Stimulated activated naive CD8-positive, alpha-beta T cell treated with anti-CD3 and anti-CD28 coated beads, Interleukin-15, Interleukin-2, amounts not matched to agents 100 U/mL and 50 U/mL, for 24 hours (primary cell): ENCODE results near the gene SPOCK3.
"Not testable (repeated sequence)": the region's sequence is repeated elsewhere in the genome, so short reads cannot be mapped to it uniquely, and the experiment has no call there.

ENCODE experiments used
- ATAC-seq: fragments of 150-1000 bp; cut with Tn5 transposase; one replicate; pipeline ENCODE4 v1.10.0; 2021
- DNase-seq: peaks from one replicate; pipeline ENCODE4 v3.0.0; 2021

Gene SPOCK3

DNA sequence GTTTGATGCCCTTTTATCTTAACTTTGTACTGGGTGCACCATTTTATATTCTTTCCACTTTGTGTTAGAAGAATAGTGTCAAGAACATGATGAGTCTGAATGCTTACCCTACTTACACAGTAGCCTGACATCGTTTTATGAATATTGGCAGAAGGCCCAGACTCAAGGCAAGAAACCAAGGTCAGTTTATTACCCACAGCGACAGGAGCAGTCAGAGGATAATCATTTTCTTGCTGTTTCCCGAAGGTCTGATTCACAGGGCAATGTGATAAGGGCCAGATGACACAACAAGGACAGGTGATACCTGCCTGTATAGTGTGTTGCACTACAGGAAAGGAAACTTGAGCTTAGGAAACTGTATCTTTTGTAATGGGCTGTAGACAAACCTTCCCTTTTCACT lies 417.4 kb downstream of the SPOCK3 start:
- DNase-seq (no peak), ATAC-seq (no peak)

DNA sequence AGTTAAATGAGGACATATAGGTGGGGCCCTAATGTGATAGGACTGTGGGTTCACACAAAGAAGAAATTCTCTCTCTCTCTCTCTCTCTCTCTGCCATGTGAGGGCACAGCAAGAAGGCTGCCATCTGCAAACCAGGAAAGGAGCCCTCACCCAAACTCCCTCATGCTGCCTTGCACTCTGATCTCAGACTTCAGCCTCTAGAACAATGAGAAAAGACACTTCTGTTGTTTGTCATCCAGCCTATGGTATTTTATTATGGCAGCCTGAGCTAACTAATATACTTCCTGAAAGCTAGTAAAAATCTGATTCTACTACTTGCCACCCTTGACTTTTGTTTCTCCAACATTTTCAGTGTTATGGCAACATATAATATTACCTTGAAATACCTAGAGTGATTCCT lies 425.9 kb downstream of the SPOCK3 start:
- ATAC-seq = no peak
- no peak for DNase-seq

DNA sequence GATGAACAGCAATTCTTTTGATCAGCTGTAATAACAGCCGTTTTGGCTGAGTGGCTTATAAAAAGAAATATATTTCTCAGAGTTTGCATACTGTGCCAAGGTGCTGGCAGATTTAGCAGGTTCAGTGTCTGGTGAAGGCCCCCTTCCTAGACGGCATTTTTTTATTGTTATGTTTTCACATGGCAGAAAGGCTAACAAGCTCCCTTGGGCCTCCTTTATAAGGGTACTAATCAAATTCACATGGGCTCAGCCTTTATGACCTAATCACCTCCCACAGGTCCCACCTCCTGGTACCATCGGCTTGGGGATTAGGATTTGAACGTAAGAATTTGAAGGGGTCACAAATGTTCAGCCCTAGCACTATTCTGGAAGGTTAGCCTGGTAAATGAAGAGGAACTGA lies 431.9 kb downstream of the SPOCK3 start:
- DNase-seq (no peak), ATAC-seq (no peak)

DNA sequence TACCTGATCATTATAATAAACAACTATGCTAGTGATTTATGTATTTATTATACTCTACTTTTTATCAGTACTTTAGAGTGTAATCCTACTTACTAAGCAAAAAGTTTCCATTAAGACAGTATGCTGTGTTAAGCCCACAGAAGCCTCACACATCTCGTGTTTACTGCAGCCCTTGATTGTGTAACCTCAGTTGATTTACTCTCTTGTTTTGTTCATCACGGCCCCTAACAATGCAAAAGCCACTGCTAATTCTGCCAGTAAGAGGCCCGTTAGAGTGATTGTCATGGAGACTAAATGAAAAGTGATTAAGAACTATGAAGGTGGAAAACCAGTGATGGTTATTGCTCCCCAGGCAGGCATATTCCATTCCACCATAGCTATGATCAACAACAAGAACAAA lies 436.2 kb downstream of the SPOCK3 start:
- DNase-seq (no peak), ATAC-seq (no peak)

DNA sequence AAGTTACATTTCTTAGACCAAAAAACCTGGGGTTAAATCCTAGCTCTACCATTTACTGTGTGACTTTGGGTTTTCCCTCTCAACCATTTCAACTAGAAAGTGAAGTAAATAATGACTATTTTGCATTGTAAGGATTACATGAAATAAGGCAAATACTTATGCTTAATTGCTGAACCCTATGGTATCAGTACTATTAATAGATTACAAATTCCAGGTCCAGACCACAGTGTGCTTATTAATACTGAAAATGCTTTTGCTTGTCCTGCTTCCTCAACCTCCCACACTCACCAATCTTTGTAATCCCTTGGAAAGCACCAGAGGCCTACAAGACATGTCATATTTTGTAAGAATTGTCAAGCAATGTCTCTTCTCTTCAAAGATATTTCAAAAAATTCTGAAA lies 456.5 kb downstream of the SPOCK3 start:
- no peak for ATAC-seq
- no peak for DNase-seq

DNA sequence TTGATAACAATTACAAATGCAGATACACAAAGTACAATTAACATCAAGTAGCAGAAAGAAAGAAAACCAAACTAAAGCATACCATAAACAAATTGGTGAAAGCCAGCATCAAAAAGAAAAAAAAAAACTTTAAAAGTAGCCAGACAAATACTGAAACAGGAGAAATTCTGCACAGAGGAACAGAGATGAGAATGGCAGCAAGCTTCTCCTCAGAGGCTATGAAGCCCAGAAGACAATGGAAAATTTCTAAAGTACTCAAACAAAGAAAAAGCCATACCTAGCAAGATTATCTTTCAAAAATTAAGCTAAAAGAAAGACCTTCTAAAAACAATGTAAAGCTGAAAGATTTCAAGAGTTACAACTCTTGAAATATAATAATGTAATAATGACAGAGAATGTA lies 471.3 kb downstream of the SPOCK3 start:
- DNase-seq (no peak), ATAC-seq (no peak)

DNA sequence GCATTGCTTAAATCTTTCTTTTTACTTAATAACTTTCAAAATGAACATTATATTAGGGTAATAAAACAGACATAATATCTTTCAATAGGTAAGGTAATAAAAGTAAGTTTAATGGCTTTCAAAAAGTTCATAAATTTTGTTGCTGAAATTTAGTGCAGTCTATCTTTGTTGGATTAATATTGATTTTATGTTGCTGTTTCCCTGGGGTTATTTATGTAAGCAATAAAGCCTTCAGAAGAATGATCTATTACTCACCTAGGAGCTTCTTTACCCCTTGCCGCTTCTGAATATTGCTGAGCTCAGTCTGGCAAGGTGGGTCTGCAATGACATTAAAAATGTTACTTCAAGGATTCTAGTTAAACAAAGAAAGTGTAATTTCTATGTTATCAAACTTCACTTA lies 492.6 kb downstream of the SPOCK3 start:
- DNase-seq (no peak), ATAC-seq (no peak)

DNA sequence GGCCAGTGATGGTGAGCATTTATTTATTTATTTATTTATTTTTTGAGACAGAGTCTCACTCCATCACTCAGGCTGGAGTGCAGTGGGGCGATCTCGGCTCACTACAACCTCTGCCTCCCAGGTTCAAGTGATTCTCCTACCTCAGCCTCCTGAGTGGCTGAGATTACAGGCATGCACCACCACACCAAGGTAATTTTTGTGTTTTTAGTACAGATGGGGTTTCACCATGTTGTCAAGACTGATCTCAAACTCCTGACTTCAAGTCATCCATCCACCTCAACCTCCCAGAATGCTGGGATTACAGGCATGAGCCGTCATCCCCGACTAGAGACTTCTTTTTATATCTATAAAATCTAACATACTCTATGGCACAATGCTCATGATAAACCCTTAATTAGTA lies 495.1 kb downstream of the SPOCK3 start:
- not testable (repeated sequence) for DNase-seq, ATAC-seq

DNA sequence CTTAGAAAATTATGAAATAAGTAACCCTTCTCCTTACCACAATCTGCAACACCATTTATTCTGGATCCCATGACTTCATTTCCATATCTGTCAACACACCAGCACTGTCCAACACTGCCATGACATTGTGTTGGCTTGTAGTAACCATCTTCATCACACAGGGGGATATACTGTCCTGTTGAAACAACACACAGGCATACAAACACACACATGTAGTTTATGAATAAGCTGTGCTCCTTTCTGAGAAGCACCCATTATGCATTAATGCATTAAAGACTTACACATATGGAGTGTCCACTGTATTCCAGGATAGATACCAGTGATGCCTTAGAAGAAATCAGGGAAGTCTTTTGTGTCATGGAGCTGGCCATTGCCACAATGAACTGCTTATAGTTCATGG lies 496.9 kb downstream of the SPOCK3 start:
- DNase-seq (no peak), ATAC-seq (no peak)

DNA sequence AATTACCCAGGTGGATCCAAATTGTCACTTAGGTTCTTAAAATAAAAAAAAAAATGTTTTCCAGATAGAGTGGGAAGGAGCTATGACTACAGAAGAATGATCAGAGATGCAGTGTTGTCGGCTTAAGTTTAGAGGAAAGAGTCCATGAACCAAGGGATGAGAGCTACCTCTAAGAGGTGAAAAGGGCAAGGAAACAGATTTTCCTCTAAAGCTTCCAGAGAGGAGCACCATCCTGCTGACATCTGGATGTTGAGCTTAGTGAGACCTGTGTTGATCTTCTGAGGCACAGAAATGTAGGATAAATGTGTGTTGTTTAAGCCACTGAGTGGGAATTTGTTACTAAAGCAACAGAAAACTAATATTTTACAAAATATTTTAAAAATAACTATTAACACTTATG lies 498.7 kb downstream of the SPOCK3 start:
- no peak for DNase-seq
- no peak for ATAC-seq

DNA sequence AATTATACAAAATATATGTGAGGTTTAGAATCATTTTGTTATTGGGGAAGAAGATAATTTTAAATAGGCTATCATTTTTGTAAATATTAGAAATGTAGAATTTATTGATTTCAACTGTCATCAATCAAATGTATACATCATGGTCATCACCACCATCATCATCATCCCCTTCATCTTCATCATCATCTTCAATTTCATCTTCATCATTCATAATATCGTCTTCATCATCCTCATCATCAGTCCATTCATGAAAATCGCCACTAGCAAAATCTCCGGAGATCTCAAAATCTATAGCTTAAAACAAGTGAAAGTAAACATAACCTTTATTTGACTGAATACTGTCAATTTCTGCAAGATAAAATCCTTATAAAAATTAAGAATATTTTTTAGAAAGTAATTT lies 499.5 kb downstream of the SPOCK3 start:
- DNase-seq = no peak

DNA sequence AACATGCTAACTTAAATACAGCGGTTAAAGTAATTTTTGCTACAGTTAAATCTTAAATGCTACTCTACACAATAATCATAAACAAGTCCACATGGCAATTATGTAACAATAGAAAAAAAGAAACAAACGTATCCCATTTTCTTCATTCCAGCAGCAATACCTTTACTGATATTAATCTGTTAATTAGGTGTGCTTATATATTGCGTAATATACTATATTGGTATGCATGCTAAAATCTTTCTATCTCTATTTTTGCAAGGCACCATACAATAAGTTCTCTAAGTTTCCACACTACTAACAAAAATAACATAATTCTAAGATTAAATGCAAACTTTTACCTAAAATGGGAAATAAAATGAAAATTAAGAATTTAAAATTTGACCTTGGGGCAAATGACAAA lies 500.6 kb downstream of the SPOCK3 start:
- no peak for ATAC-seq
- DNase-seq = no peak

More for the DNA sequence above, 499.5 kb downstream of the SPOCK3 start:
- no peak for ATAC-seq

DNA sequence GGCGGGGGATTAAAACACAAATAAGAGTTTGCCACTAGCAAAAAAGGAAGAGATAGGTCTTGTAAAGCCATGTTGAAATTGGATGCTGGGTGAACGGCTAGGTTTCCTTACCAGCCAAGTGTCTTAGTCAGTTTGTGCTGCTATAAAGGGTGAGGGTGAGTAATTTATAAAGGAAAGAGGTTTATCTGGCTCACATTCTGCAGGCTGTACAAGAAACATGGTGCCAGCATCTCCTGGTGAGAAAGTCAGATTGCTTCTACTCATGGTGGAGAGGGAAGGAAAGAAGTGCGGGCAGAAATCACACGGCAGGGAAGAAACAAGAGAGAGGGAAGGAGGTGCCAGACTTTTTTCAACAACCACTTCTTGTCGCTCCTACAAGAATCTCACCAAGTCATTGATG lies 507.5 kb downstream of the SPOCK3 start:
- no peak for DNase-seq
- ATAC-seq = no peak

DNA sequence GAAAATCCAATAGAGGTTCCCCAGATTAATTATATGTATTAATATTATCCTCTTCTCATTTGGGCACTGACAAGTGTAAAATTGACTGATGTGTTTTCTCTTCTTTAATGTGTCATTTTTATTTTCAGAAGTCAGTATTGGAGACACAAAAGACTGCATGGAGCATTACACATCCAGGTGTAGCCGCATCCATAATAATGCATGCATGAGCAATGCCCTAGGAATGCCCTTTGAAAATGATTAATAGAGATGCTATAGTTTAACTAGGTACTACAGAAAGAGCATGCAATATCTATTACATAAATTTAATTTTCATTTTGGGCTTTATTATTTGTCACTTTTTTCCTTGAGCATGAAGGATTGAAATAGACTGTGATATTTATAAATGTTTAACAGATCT lies 509.9 kb downstream of the SPOCK3 start:
- ATAC-seq = no peak
- no peak for DNase-seq

DNA sequence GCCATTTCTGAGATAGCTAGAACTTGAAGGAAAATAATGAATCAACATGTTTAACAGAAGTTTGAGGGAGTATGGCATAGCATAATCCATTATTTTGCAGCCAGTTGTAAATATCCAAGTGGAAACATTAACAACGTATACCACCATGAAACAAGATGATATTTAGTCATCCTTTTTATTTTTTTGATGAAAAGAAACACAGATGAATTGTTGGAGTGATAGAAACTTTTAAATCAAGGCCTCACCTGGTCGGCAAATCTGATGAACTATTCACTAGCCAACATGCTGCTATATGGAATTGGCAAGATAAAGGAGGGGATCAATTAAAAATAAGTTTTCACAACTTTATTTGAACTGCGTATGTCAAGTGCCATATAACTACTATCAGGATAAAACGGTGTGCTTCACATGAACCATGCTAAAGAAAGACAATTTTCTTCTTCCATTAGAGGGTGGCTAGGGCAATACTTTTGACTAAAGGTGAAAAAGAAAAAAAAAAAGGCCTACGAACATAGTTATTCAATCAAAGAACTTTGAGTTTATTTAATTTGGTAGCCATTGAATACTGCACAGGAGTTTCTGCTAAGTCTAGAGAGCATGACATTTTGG lies 510.7 kb downstream of the SPOCK3 start:
- DNase-seq (no peak), ATAC-seq (no peak)

DNA sequence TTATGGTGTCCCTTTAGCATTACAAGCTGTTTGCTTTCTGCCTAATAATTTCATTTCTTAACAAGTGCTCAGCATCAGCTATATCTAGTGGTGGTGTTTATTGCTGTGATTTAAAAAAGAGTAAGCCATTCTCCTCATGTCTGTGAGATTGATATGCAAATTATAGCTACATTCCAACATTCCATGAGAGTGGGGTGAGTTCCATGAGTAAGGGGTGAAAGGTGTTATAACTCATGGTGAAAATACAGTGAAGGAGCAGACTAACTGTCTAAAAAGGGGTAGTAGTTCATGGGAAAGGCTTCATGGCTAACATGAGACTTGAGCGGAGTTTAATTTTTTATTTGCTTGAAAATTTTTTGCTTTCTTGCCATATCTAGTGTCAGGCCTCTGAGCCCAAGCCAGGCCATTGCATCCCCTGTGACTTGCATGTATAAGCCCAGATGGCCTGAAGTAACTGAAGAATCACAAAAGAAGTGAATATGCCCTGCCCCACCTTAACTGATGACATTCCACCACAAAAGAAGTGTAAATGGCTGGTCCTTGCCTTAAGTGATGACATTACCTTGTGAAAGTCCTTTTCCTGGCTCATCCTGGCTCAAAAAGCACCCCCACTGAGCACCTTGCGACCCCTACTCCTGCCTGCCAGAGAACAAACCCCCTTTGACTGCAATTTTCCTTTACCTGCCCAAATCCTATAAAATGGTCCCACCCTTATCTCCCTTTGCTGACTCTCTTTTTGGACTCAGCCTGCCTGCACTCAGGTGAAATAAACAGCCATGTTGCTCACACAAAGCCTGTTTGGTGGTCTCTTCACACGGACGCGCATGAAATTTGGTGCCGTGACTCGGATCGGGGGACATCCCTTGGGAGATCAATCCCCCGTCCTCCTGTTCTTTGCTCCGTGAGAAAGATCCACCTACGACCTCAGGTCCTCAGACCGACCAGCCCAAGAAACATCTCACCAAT lies 518.3 kb downstream of the SPOCK3 start:
- DNase-seq, ATAC-seq: not testable (repeated sequence)

DNA sequence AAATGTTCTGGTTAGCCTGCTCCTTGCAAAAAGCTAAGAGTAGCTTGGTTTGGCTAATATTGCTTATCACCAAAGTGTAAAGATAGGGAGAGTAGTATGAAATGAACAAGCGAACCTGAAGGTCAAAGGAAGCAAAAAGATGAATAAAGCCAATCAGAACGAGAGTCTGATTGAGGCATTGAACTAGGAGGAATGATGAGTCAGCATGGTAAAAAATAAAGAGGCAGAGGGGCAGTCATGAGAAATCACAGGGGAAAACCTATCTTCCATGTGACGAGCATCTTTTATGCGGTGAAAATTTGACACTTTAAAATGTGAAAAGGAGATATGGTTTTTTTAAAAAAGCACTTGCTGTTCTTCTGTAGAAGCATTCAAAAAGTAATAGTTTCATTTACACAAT lies 533.7 kb downstream of the SPOCK3 start:
- DNase-seq (no peak), ATAC-seq (no peak)

DNA sequence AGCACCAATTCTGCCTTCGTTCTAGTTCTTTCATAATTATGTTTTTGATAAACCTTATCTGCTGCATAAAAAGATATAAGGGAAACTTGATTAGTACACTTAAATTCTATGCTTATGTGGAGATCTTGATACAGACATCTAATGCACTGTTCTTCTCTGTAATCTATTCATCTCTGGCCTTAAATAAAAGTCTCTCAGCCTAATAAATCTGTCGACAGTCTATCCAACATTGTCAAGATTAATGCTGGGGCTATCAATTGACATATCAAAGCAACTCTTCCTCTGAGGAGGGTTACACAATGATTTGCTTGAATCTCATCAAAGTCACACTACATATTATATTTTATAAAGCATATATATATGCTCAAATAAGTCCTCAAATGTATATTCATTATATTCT lies 545.5 kb downstream of the SPOCK3 start:
- no peak for DNase-seq
- ATAC-seq = no peak

DNA sequence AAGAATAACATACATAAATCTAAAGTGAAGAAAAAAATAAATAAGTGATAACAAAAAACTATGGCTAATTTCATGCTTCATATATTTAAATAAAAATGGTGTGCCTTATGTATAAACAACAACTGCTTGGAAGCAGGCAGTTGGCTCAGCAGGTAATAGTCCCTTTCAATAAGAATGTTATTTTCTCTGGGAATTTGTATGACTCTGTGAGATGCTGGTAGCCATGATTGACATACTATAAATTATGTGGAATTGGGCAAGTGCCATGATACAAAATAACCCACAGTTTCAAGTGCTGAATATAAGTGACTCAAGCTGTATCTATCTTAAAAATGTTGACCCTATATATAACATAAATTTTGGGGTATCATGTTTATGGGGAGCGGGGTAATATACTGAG lies 546.5 kb downstream of the SPOCK3 start:
- DNase-seq (no peak), ATAC-seq (no peak)
